GM18951 (cell line): ENCODE measurements around the gene MRPL37.

Experiments used
- POLR2A ChIP-seq: IDR thresholded peaks from 4 replicates; pipeline ENCODE4 v1.6.1; 2011; ENCODE audit warnings: mild to moderate bottlenecking; ENCODE audit not compliant: insufficient read length, insufficient read depth; ENCODE audit errors: extremely low read depth
- in situ Hi-C: fragments of 300-500 bp; cut with MboI; formaldehyde crosslinking; loops from one replicate; pipeline ENCODE4 v1.12.0; 2022; ENCODE audit warnings: low sequenced_read_pairs, mixed read lengths, inconsistent platforms; ENCODE audit not compliant: unreplicated experiment

MRPL37 gene

DNA sequence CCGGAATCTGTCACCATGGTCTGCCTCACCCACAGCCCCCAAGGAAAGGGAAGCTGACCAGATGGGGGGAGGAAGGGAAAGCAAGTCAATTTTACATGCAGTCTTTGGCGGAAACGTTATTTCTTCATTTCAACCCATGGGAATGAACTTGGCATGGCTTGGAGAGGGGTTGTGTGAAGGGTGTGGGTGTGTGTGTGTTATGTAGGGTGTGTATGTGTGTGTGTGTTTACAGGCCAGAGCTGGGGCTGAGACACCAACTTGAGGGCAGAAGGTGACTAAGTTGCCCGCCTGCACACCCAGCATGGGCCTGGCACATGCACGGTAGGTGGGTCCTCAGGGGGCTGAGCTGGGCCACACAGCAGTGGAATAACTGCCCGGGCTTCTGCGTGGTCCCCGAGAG, 65.2 kb downstream of the MRPL37 start:
- no peak for TF ChIP-seq POLR2A
- in situ Hi-C loops, result no loop called here

GRCh38 chr1:54265659-54266058, 65.7 kb downstream of the MRPL37 start:
- TF ChIP-seq POLR2A, result no peak
- in situ Hi-C loops, result no loop called here

- in situ Hi-C loops, result no loop called here
- TF ChIP-seq POLR2A, result no peak
Measured at GRCh38 chr1:54266195-54266594, 66.2 kb downstream of the MRPL37 start.

GRCh38 chr1:54266908-54267307, 66.9 kb downstream of the MRPL37 start:
- in situ Hi-C loops, result no loop called here
- TF ChIP-seq POLR2A, result no peak
